ENCODE results near the gene SORL1-AS1.
A peak's percentile ranks its signal among the peaks of the same experiment; 100 is the strongest.

SORL1-AS1 gene

GRCh38 chr11:121451178-121451985 is 1.4 kb downstream of the SORL1-AS1 start:
- peak; percentile 61 to 65 for DNase-seq

DNA sequence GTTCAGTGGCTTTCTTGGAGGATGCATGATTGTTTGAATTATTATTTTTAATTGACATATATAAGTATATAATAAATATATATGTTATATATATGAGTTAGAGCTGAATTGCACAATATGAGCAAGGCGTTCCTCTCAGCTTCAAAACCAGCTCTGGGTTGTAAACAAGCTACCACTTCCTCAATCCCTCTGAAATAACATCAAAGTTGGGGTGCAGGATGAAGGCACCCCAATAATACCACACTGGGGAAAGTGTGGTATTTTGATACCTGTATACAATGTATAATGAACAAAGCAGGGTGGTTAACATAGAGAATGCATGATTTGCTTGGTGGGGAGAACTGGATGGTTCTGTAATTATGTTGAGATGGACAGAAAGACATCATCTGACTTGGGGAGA is 2.4 kb downstream of the SORL1-AS1 start:
- DNase-seq, result no peak

DNA sequence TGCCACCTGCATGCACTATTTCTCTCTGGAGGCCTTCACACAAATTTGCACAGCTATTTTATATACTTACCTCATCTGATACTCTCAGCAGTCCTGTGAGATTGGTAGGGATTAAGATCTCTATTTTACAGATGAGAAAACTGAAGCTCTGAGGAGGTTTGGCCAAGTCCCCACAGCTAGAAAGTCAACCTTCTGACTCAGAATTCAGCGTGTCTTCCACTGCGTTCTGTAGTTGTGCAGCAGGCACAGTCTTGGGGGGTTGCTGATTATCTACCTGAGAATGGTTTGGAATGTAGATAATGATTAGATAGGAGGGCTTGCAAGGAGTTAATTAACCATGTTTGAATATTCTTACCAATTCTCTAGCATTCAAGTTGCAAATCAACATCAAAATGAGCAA is 3.1 kb downstream of the SORL1-AS1 start:
- DNase-seq, result peak in 1 of 2 experiments; percentile 20

- DNase-seq, result peak in 1 of 2 experiments; percentile 26
Measured at GRCh38 chr11:121449123-121449522, 3.6 kb downstream of the SORL1-AS1 start.

DNA sequence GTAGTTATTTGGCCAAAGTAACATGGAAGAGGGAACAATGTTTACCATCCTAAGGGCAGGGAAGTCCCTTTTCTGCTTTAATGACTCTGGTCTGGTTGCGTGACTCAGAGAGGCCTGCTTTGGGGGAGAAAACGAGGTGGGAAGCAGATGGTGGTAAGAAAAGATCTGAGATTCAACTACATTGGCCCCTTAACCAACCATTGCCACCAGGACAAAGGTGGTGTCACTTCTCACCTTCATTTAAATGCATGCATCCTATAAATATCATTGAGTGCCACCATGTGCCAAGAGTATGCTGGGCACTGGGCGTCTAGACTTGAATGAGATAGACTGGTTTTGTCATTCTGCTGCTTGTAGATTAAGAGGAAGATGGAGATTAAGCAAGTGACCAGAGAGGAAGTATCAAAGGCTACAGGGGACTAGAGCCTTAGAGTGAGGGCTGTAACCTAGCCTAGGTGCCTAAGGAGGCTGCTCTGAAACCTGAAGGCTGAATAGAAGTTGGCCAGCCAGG is 4.3 kb downstream of the SORL1-AS1 start:
- no peak for DNase-seq

DNA sequence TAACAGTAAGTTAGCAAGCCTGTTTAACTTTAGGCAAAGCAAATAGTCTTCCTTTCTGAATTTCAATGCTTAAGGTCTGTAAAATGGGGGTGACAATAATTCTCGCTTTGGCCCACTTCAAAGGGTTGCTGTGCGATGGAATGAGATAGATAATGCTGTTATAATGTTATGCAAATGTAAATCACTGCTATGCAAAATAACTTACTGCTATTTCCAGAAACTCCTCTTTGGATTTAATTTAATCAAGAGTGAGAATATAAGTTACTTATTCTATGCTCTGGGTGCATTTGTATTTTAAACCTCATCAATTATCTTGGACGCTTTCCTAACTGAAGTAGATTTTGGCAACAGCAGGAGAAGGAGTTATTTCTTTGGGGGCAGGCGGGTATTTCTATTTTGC is 4.8 kb downstream of the SORL1-AS1 start:
- no peak for DNase-seq

DNA sequence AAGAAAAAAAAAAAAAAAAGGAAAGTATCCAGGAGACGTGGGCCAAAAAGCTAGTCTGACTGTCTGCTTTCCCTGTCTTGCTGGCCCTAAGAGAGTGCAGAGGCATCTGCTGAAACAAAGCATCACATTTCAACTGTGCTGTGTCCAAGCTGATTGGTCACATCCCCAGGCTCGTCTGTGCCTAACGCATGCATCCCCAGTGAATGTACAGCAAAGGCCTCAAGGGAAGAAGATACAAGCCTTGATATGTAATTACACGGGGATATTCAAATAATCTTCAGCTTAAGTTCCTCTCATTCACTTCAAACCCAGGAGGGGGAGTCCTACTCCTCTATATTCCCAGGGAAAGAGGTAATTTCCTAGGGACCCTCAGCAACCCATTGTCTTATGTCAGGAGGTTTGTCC is 6.0 kb downstream of the SORL1-AS1 start:
- DNase-seq, result no peak

GRCh38 chr11:121445071-121445768 is 7.5 kb downstream of the SORL1-AS1 start:
- DNase-seq, result no peak

DNA sequence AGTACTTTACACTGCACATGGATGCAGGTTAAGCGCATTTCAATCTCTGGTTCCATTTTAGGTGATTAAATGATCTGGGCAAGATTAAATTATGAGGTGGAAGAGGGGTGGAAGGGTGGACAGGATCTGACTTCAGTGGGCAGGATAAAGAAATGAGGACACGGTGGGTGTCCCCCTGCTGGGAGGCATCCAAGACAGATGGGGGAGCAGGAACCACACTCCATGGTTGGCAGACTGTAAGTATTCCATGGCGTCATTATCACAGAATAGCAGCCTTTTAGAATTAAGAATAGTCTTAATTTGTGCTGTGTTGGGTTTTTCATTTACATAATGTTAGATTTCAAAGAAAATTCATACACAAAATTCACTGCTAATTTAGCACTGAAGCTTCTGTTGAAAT is 8.2 kb downstream of the SORL1-AS1 start:
- DNase-seq, result no peak

DNA sequence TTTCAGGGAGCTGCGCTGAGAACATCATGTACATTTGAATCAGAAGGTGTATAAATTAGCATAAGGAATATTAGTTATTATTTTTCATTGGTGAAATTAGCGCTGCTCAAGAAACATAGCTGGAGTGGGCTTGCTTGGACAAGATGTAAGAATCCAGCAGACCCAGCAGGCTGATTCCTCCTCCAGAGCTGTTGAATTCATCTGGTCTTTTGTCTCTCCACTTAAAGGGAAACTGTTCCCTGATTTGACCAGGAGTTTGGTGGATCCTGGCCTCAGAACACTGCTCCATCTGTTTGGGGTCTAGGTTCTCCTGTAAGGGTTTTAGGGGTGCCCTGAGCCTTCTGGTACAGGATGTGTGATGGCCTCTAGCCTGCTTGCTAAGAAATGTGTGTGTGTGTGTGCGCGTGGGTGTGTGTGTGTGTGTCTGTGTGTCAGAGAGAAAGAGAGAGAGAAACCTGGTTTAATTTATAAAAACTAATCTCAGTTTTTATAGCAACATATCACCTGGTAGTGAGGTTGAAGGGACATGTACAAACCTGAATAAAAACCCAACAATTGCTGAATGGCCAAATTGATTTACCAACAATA is 9.0 kb downstream of the SORL1-AS1 start:
- DNase-seq, result peak in 1 of 2 experiments; percentile 54

- DNase-seq, result no peak
Measured at GRCh38 chr11:121441521-121441920, 11.2 kb downstream of the SORL1-AS1 start.

DNA sequence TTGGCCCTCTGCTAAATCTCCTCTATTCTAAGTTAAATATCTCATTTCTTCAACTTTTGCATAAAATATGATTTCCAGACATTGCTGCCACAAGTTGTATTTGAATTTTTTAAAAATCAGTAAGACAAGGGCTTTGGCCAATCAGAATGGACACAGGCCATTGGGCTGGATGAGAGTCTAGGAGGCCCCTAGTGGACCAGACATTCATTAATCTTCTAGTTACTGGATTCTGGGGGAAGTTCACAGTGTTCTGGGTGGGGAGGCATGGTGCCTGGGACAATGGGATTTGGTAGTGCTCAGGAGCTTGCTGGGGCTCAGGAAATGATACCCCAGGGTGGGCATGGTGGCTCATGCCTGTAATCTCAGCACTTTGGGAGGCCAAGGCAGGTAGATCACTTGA is 13.0 kb downstream of the SORL1-AS1 start:
- no peak for DNase-seq

- no peak for DNase-seq
Measured at GRCh38 chr11:121439337-121439736, 13.4 kb downstream of the SORL1-AS1 start.

DNA sequence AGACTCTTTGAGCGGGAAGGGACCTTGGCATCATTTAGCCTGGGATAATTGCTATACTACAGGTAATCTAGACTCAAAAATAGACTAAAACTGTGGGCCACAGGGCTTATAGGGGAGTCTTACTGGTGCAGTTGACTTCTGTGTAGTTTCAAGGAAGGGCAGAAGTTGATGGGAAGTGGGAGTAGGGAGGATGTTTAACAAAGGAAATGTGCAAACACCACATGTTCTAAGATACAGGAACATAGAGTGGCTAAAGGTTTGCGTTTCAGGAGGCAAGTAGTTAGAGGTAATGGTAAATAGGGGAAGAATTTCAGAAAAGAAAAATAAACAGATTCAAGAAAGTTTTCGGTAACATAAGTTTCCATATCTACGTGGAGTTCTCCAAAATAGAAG is 15.1 kb downstream of the SORL1-AS1 start:
- no peak for DNase-seq

DNA sequence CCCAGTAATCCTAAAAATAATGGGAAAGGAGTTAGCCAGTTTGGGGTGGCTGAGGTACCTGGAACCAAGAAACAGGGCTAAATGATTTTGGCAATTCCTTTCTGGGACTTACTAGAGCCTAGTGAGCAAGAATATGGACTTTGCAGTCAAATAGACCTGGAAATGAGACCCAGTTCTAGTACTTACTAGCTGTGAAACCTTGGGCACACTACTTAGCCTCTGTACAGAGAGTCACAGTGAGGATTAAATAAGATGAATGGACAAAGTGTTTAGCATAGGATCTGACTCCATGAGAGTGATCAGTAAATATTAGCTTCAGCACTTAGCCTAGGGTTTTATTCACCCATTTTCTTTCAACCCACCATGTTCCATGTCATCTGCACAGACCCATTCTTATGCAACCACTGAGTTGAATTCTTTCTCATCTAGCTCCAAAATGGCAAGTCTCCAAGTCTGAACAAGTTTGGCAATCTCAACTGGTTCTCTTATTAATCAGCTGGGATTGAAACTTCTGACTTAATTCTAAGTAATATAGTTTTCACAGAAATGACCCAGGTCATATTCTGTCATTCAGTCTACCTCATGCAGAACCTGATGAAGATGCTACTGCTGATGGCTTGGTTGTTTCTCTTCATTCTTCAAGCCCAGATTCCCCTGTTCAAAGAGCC is 15.6 kb downstream of the SORL1-AS1 start:
- DNase-seq, result no peak

- DNase-seq, result no peak
Measured at GRCh38 chr11:121435551-121436511, 16.9 kb downstream of the SORL1-AS1 start.

- no peak for DNase-seq
Measured at GRCh38 chr11:121435132-121435531, 17.6 kb downstream of the SORL1-AS1 start.

DNA sequence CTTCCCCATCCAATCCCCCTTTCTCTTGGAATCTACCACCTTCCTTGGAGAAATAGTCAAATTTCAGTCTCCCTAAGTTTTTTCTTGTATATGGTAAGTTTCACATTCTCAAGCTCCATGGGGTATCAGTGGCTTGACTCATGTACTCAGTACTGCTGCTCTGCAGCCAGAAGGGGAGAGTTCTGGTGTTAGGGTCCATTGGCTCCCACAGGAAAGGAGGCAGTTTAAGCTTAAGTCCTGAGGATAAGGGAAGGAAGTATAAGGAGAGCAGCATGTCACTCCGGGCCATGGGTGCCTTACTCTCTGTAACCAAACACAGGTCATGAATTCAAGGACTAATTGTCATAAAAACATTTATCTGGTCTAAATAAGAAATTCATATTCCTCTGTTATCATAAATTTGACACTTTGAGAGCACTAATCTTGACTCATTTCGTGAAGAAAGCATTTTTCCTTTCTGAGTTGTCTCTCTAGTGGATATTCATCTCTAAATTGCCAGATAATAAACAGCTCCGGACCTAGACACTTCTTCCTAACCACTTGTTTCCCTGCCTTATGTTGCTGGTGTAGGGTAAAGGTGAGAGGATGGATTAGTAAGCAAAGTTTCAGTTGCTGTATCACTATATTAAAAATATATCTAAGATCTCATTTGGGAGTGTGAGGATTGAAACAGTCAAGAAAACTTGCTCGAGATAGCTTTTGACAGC is 20.8 kb downstream of the SORL1-AS1 start:
- peak; percentile 44 to 46 for DNase-seq

DNA sequence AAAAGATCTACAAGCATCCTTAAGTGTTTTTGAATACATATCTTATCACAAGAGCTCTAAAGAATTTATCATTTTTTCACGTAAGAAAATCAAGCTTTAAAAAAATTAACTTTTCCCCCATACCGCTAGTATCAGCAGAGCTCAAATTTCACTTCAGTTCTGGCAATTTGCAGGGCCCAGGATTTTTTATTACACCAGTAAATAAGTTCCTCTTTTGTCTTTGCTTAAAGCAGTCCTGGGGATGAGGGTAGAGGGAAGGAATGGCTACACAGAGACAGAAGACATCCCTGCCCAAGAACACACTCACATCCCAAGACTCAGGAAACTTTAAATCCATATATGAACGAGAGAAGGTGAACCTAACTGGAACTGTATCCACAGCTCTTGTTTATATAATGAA is 23.2 kb downstream of the SORL1-AS1 start:
- no peak for DNase-seq

- DNase-seq, result no peak
Measured at GRCh38 chr11:121427400-121427744, 25.4 kb downstream of the SORL1-AS1 start.
